HL-60 (cell line): ENCODE measurements around the gene FGGY.

Source experiments
- GABPA ChIP-seq: IDR thresholded peaks from 2 replicates; pipeline ENCODE4 v1.6.1; 2012; ENCODE audit warnings: low read depth
- POLR2AphosphoS5 ChIP-seq: IDR thresholded peaks from 2 replicates; pipeline ENCODE4 v1.6.1; 2012; ENCODE audit warnings: low read depth
- TF ChIP-seq, protein P1 (sequence below): IDR thresholded peaks from one replicate; pipeline ENCODE4 v1.5.1; 2011; ENCODE audit warnings: low read length, control low read depth, inconsistent platforms; ENCODE audit not compliant: insufficient read depth
- TF ChIP-seq, protein P2 (sequence below): IDR thresholded peaks from 2 replicates; pipeline ENCODE4 v1.6.1; 2012; ENCODE audit warnings: low read depth; ENCODE audit not compliant: insufficient replicate concordance

DNA sequence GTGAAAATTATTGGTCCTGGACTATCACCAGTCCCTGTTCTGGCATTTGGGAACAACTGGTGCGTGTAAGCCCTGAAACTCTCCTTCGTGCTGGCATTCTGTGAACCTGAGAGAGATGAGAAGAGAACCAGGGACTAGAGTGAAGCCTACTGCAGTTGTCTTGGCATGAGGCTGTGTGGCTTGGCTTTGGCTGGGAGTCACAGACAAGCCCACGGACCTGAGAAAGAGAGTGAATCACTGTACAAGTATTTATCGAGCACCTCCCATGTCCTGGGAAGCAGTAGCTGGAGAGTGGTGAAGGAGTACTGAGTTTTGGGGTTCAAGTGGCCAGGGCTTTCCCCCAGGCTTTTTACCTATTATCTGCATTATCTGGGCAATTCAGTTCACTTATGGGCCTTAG, 63.3 kb downstream of the FGGY start:
- TF ChIP-seq, protein P1, sequence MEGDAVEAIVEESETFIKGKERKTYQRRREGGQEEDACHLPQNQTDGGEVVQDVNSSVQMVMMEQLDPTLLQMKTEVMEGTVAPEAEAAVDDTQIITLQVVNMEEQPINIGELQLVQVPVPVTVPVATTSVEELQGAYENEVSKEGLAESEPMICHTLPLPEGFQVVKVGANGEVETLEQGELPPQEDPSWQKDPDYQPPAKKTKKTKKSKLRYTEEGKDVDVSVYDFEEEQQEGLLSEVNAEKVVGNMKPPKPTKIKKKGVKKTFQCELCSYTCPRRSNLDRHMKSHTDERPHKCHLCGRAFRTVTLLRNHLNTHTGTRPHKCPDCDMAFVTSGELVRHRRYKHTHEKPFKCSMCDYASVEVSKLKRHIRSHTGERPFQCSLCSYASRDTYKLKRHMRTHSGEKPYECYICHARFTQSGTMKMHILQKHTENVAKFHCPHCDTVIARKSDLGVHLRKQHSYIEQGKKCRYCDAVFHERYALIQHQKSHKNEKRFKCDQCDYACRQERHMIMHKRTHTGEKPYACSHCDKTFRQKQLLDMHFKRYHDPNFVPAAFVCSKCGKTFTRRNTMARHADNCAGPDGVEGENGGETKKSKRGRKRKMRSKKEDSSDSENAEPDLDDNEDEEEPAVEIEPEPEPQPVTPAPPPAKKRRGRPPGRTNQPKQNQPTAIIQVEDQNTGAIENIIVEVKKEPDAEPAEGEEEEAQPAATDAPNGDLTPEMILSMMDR = no peak
- TF ChIP-seq POLR2AphosphoS5 (no peak), GABPA (no peak)
- TF ChIP-seq, protein P2, sequence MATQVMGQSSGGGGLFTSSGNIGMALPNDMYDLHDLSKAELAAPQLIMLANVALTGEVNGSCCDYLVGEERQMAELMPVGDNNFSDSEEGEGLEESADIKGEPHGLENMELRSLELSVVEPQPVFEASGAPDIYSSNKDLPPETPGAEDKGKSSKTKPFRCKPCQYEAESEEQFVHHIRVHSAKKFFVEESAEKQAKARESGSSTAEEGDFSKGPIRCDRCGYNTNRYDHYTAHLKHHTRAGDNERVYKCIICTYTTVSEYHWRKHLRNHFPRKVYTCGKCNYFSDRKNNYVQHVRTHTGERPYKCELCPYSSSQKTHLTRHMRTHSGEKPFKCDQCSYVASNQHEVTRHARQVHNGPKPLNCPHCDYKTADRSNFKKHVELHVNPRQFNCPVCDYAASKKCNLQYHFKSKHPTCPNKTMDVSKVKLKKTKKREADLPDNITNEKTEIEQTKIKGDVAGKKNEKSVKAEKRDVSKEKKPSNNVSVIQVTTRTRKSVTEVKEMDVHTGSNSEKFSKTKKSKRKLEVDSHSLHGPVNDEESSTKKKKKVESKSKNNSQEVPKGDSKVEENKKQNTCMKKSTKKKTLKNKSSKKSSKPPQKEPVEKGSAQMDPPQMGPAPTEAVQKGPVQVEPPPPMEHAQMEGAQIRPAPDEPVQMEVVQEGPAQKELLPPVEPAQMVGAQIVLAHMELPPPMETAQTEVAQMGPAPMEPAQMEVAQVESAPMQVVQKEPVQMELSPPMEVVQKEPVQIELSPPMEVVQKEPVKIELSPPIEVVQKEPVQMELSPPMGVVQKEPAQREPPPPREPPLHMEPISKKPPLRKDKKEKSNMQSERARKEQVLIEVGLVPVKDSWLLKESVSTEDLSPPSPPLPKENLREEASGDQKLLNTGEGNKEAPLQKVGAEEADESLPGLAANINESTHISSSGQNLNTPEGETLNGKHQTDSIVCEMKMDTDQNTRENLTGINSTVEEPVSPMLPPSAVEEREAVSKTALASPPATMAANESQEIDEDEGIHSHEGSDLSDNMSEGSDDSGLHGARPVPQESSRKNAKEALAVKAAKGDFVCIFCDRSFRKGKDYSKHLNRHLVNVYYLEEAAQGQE = no peak
